Measurements from ENCODE around the gene TTC28.

Gene TTC28

GRCh38 chr22:27980424-27981148 is 699.1 kb downstream of the TTC28 start:
- no peak for DNase-seq

GRCh38 chr22:27978802-27979201 is 700.8 kb downstream of the TTC28 start:
- DNase-seq = no peak

GRCh38 chr22:27978317-27978716 is 701.3 kb downstream of the TTC28 start:
- DNase-seq = no peak

GRCh38 chr22:27976586-27976985 is 703.1 kb downstream of the TTC28 start:
- no peak for DNase-seq

- DNase-seq = no peak
Observed at GRCh38 chr22:27975381-27976013, 704.1 kb downstream of the TTC28 start.

GRCh38 chr22:27973846-27974245 is 705.8 kb downstream of the TTC28 start:
- DNase-seq = no peak

GRCh38 chr22:27972732-27973698 is 706.6 kb downstream of the TTC28 start:
- DNase-seq = no peak

- no peak for DNase-seq
Observed at GRCh38 chr22:27971926-27972325, 707.7 kb downstream of the TTC28 start.

GRCh38 chr22:27970596-27971220 is 708.9 kb downstream of the TTC28 start:
- no peak for DNase-seq

- DNase-seq = no peak
Observed at GRCh38 chr22:27966168-27967064, 713.2 kb downstream of the TTC28 start.

GRCh38 chr22:27962268-27963044 is 717.2 kb downstream of the TTC28 start:
- DNase-seq = no peak

GRCh38 chr22:27961680-27962079 is 718.0 kb downstream of the TTC28 start:
- no peak for DNase-seq

GRCh38 chr22:27961182-27961581 is 718.5 kb downstream of the TTC28 start:
- no peak for DNase-seq

GRCh38 chr22:27959335-27960090 is 720.1 kb downstream of the TTC28 start:
- DNase-seq = no peak

GRCh38 chr22:27952779-27953178 is 726.9 kb downstream of the TTC28 start:
- no peak for DNase-seq

GRCh38 chr22:27952091-27952490 is 727.5 kb downstream of the TTC28 start:
- no peak for DNase-seq

- no peak for DNase-seq
Observed at GRCh38 chr22:27949421-27949820, 730.2 kb downstream of the TTC28 start.

GRCh38 chr22:27948569-27948968 is 731.1 kb downstream of the TTC28 start:
- DNase-seq = no peak

GRCh38 chr22:27947448-27947847 is 732.2 kb downstream of the TTC28 start:
- DNase-seq = no peak

- DNase-seq = no peak
Observed at GRCh38 chr22:27941143-27941542, 738.5 kb downstream of the TTC28 start.

Data from NK-92 treated with Interleukin-12 subunit alpha and Interleukin-12 subunit beta, amount 100 ng/mL, for 24 hours (cell line).